ENCODE measurements around the gene PEX12. TPM values are rescaled to one million over a fixed set of nuclear protein-coding genes. Genes with fewer than 3 reads are reported as not detected.
"Not testable (repeated sequence)": the region's sequence is repeated elsewhere in the genome, so short reads cannot be mapped to it uniquely, and the experiment has no call there.

PEX12 gene
- total RNA-seq, 1 experiment from 2014 or later = 5.2 TPM

- CTCF ChIA-PET = interaction anchor here (0.8 to 3.9 kb wide), 4 partner anchors 14 to 223 kb away, joined by 4 to 54 read pairs (median 18); no protein-coding TSS in a partner anchor
- TF ChIP-seq OVOL2 (CRISPR knock-in tag; IDR thresholded peaks at IDR 0.05; ENCODE audit: borderline replicate concordance) (no peak), IRF2 (CRISPR knock-in tag; IDR thresholded peaks at IDR 0.05; ENCODE audit: borderline replicate concordance, low read depth) (no peak), RELA (CRISPR knock-in tag; IDR thresholded peaks at IDR 0.05; ENCODE audit: borderline replicate concordance) (no peak), NFATC4 (CRISPR knock-in tag; IDR thresholded peaks at IDR 0.05) (no peak), E2F5 (CRISPR knock-in tag; IDR thresholded peaks at IDR 0.05) (no peak), TEAD4 (CRISPR knock-in tag; IDR thresholded peaks at IDR 0.05) (no peak), GRHL2 (CRISPR knock-in tag; IDR thresholded peaks at IDR 0.05; ENCODE audit: insufficient replicate concordance, severe bottlenecking) (no peak), ESRRA (CRISPR knock-in tag; IDR thresholded peaks at IDR 0.05; ENCODE audit: borderline replicate concordance) (no peak), NFYB (CRISPR knock-in tag; conservative IDR thresholded peaks at IDR 0.05; ENCODE audit: low read depth) (no peak), NFE2L1 (CRISPR knock-in tag; IDR thresholded peaks at IDR 0.05) (no peak), GABPB1 (CRISPR knock-in tag; IDR thresholded peaks at IDR 0.05) (no peak)
- ATAC-seq = no peak
- no peaks in the 10 kb centered on the region for H3K36me3 Mint-ChIP-seq
- H3K27me3 Mint-ChIP-seq (ENCODE audit: low read depth) = peaks cover 6% of the 10 kb centered on the region; the same call in 1 of the 2 replicates
- POLR2A ChIA-PET = no interaction called here
- H3K9me3 Mint-ChIP-seq = no peaks in the 10 kb centered on the region
- H3K4me1 Mint-ChIP-seq = no peaks in the 10 kb centered on the region
- H3K4me3 Mint-ChIP-seq = no peak overlapping the region
- no peak overlapping the region for H3K27ac Mint-ChIP-seq
- no peak for DNase-seq (ENCODE audit: low spot score)
These were observed 41.7 kb downstream of the PEX12 start for GRCh38 chr17:35536664-35537171.

GRCh38 chr17:35535406-35535805 is 43.0 kb downstream of the PEX12 start:
- not testable (repeated sequence) for H3K4me1 Mint-ChIP-seq; H3K9me3 Mint-ChIP-seq; H3K27me3 Mint-ChIP-seq (ENCODE audit: low read depth); H3K36me3 Mint-ChIP-seq; ATAC-seq; H3K27ac Mint-ChIP-seq; DNase-seq (ENCODE audit: low spot score); H3K4me3 Mint-ChIP-seq
- POLR2A ChIA-PET = interaction anchor here (0.7 kb wide), 1 partner anchor 643 kb away, joined by 3 read pairs; no protein-coding TSS in a partner anchor
- CTCF ChIA-PET = interaction anchor here (0.6 to 3.1 kb wide), 2 partner anchors 222 to 343 kb away, joined by 3 to 71 read pairs; no protein-coding TSS in a partner anchor

GRCh38 chr17:35534576-35535093 is 43.7 kb downstream of the PEX12 start:
- Mint-ChIP-seq H3K9me3 (no peaks in the 10 kb centered on the region), H3K36me3 (no peaks in the 10 kb centered on the region), H3K27ac (no peak overlapping the region), H3K27me3 (ENCODE audit: low read depth) (no peaks in the 10 kb centered on the region), H3K4me3 (no peak overlapping the region), H3K4me1 (no peaks in the 10 kb centered on the region)
- ChIA-PET CTCF (interaction anchor here (0.6 to 3.1 kb wide), 8 partner anchors 20 to 386 kb away, joined by 3 to 71 read pairs (median 4); partner anchors contain the start of genes SLFN12, SLFN13 and UNC45B), POLR2A (no interaction called here)
- DNase-seq (ENCODE audit: low spot score) = no peak
- ATAC-seq = no peak
- TF ChIP-seq FOXP4 (CRISPR knock-in tag; IDR thresholded peaks at IDR 0.05) = no peak
- TF ChIP-seq ATF6 (CRISPR knock-in tag; IDR thresholded peaks at IDR 0.05) = no peak
- TF ChIP-seq JUN (CRISPR knock-in tag; IDR thresholded peaks at IDR 0.05) = no peak
- TF ChIP-seq TEAD1 (CRISPR knock-in tag; IDR thresholded peaks at IDR 0.05) = no peak
- no peak for TF ChIP-seq TCF7 (CRISPR knock-in tag; IDR thresholded peaks at IDR 0.05; ENCODE audit: low read depth)
- TF ChIP-seq PRDM15 (CRISPR knock-in tag; IDR thresholded peaks at IDR 0.05) = no peak
- TF ChIP-seq ZBTB43 (CRISPR knock-in tag; IDR thresholded peaks at IDR 0.05) = no peak
- TF ChIP-seq ELF4 (CRISPR knock-in tag; IDR thresholded peaks at IDR 0.05; ENCODE audit: low read depth) = no peak
- no peak for TF ChIP-seq ESRRA (CRISPR knock-in tag; IDR thresholded peaks at IDR 0.05; ENCODE audit: borderline replicate concordance)
- no peak for TF ChIP-seq ZSCAN18 (CRISPR knock-in tag; IDR thresholded peaks at IDR 0.05)
